K562 (cell line): ENCODE data around the gene CUL2. TPM values are rescaled to one million over a fixed set of nuclear protein-coding genes. Genes with fewer than 3 reads are reported as not detected.

Experiments used
- COPS2 ChIP-seq: fragments of 450-650 bp; conservative IDR thresholded peaks from 2 replicates; pipeline ENCODE4 v1.6.1; 2016; ENCODE audit warnings: mild to moderate bottlenecking, moderate library complexity
- CSDE1 ChIP-seq, 2 experiments: fragments of 450-650 bp; IDR thresholded peaks; 2 replicates each; pipeline ENCODE4 v1.6.1; 2016; ENCODE audit warnings: mild to moderate bottlenecking in 1 of 2
- EGR1 ChIP-seq: fragments of 450-650 bp; conservative IDR thresholded peaks from 2 replicates; pipeline ENCODE4 v1.6.1; 2017; ENCODE audit warnings: mild to moderate bottlenecking
- FOXA1 ChIP-seq: fragments of 450-650 bp; IDR thresholded peaks from 2 replicates; pipeline ENCODE4 v1.6.1; 2016; ENCODE audit warnings: mild to moderate bottlenecking, borderline replicate concordance
- FUS ChIP-seq: fragments of 200-400 bp; formaldehyde crosslinking; optimal IDR thresholded peaks from 2 replicates; pipeline ENCODE3; 2017; ENCODE audit warnings: low read depth, low read length
- GATAD2B ChIP-seq: fragments of 450-650 bp; IDR thresholded peaks from 2 replicates; pipeline ENCODE4 v1.6.1; 2017; ENCODE audit warnings: mild to moderate bottlenecking, borderline replicate concordance
- HIVEP1 ChIP-seq: fragments of 250-450 bp; sonication (Bioruptor Pico); IDR thresholded peaks from 2 replicates; pipeline ENCODE4 v1.4.0; 2020; ENCODE audit warnings: mild to moderate bottlenecking
- JUNB ChIP-seq: fragments of 450-650 bp; formaldehyde crosslinking; conservative IDR thresholded peaks from 2 replicates; pipeline ENCODE4 v1.4.0; 2020; ENCODE audit warnings: mild to moderate bottlenecking
- KDM5B ChIP-seq: fragments of 200-600 bp; sonication (generic); IDR thresholded peaks from 2 replicates; pipeline ENCODE4 v1.6.1; 2012; ENCODE audit warnings: low read depth, mild to moderate bottlenecking, moderate library complexity, low read length, control low read depth, inconsistent platforms; ENCODE audit not compliant: insufficient replicate concordance
- KLF1 ChIP-seq: fragments of 450-650 bp; IDR thresholded peaks from 2 replicates; pipeline ENCODE4 v1.6.1; 2016; ENCODE audit warnings: missing genetic modification characterization, missing compliant biosample characterization
- MIER1 ChIP-seq: fragments of 450-650 bp; IDR thresholded peaks from 2 replicates; pipeline ENCODE4 v1.6.1; 2016; ENCODE audit warnings: antibody characterized with exemption, mild to moderate bottlenecking, low read depth
- POU5F1 ChIP-seq: fragments of 150-350 bp; IDR thresholded peaks from 2 replicates; pipeline ENCODE4 v1.6.1; 2014; ENCODE audit warnings: borderline replicate concordance, low read length, low read depth, mild to moderate bottlenecking; ENCODE audit not compliant: partially characterized antibody
- RBBP5 ChIP-seq: fragments of 200-600 bp; sonication (generic); IDR thresholded peaks from 2 replicates; pipeline ENCODE4 v1.6.1; 2012; ENCODE audit warnings: borderline replicate concordance, mild to moderate bottlenecking, low read length, control low read depth, inconsistent platforms; ENCODE audit not compliant: insufficient read depth, poor library complexity, severe bottlenecking
- SETDB1 ChIP-seq: IDR thresholded peaks from one replicate; pipeline ENCODE4 v1.6.1; 2012; ENCODE audit warnings: low read length, control low read depth, inconsistent platforms
- TAF7 ChIP-seq: fragments of 450-650 bp; IDR thresholded peaks from 2 replicates; pipeline ENCODE4 v1.6.1; 2016; ENCODE audit warnings: missing genetic modification characterization, missing compliant biosample characterization
- XRCC4 ChIP-seq: IDR thresholded peaks from one replicate; pipeline ENCODE4 v1.6.1; 2011; ENCODE audit not compliant: insufficient read depth, insufficient read length; ENCODE audit errors: extremely low read depth
- YY1 ChIP-seq, 3 experiments: IDR thresholded peaks; 2 replicates each; pipeline ENCODE4 v1.6.1; 2011; ENCODE audit warnings: low read length in 2 of 3, mild to moderate bottlenecking in 2 of 3, moderate library complexity in 2 of 3, borderline replicate concordance in 1 of 3, control low read depth in 1 of 3, low read depth in 1 of 3; ENCODE audit not compliant: insufficient read depth in 3 of 3, insufficient replicate concordance in 2 of 3, control insufficient read depth in 1 of 3, insufficient read length in 1 of 3; ENCODE audit errors: extremely low read depth in 1 of 3
- ZNF133 ChIP-seq: fragments of 250-450 bp; sonication (Bioruptor Pico); IDR thresholded peaks from 2 replicates; pipeline ENCODE4 v1.4.0; 2020; ENCODE audit warnings: mild to moderate bottlenecking
- ZNF316 ChIP-seq: fragments of 450-650 bp; IDR thresholded peaks from 2 replicates; pipeline ENCODE4 v1.6.1; 2016
- ZNF324 ChIP-seq: fragments of 250-450 bp; sonication (Bioruptor Pico); IDR thresholded peaks from 2 replicates; pipeline ENCODE4 v1.4.0; 2020; ENCODE audit warnings: mild to moderate bottlenecking
- ZNF431 ChIP-seq: sonication (generic); formaldehyde crosslinking; IDR thresholded peaks from 2 replicates; pipeline ENCODE4 v1.8.0; 2022; ENCODE audit warnings: mild to moderate bottlenecking, missing genetic modification reagents
- ZNF444 ChIP-seq: fragments of 250-450 bp; sonication (Bioruptor Pico); IDR thresholded peaks from 2 replicates; pipeline ENCODE4 v1.4.0; 2020; ENCODE audit warnings: mild to moderate bottlenecking, moderate library complexity
- ZNF75A ChIP-seq: fragments of 450-650 bp; formaldehyde crosslinking; IDR thresholded peaks from 2 replicates; pipeline ENCODE4 v1.4.0; 2020; ENCODE audit warnings: mild to moderate bottlenecking
- ZNF76 ChIP-seq: fragments of 250-450 bp; sonication (Bioruptor Pico); IDR thresholded peaks from 2 replicates; pipeline ENCODE4 v1.4.0; 2020; ENCODE audit warnings: mild to moderate bottlenecking, moderate library complexity, borderline replicate concordance
- polyA plus RNA-seq, 8 experiments: library from polyadenylated mRNA; depleted of rRNA in 4 of 8; stranded (reverse) in 5 of 8; unstranded in 3 of 8; fragments of >200 nt; fragmentation: Nextera tagmentation in 2 of 8; fragmentation: Illumina TruSeq in 1 of 8; extraction: Ambion mirVana in 2 of 8; extraction: Trizol in 1 of 8; gene quantifications; 2 replicates each; pipeline versions ENCODE4 v1.2.1 to v1.2.3, GENCODE V29; 2011 to 2014; ENCODE audit warnings: inconsistent platforms in 1 of 8, missing spikeins in 1 of 8
- total RNA-seq, 7 experiments: library from RNA; depleted of rRNA in 6 of 7; stranded (reverse); fragments of >200 nt in 6 of 7; fragmentation: Illumina TruSeq in 2 of 7; extraction: Trizol in 2 of 7; gene quantifications; 2 replicates each; pipeline versions ENCODE4 v1.2.1 to v1.2.3, GENCODE V29; 2011 to 2021; ENCODE audit warnings: low replicate concordance in 1 of 7
- TF ChIP-seq, protein P1 (sequence below), 2 experiments: fragments of 200-800 bp in 1 of 2; sonication (Bioruptor generic) in 1 of 2; sonication (generic) in 1 of 2; formaldehyde crosslinking in 1 of 2; IDR thresholded peaks in 1 of 2; conservative IDR thresholded peaks in 1 of 2; 2 replicates each; pipeline versions ENCODE4 v1.5.0 to v1.6.1; 2016 to 2020; ENCODE audit warnings: missing compliant biosample characterization in 1 of 2, missing genetic modification characterization in 1 of 2, missing genetic modification reagents in 1 of 2
- TF ChIP-seq, protein P2 (sequence below): IDR thresholded peaks from 2 replicates; pipeline ENCODE4 v1.6.1; 2011; ENCODE audit warnings: borderline replicate concordance, low read depth, mild to moderate bottlenecking, moderate library complexity, low read length; ENCODE audit not compliant: insufficient read depth, poor library complexity, severe bottlenecking

CUL2 gene
- total and polyA plus RNA-seq, 9 of the 15 experiments (the other 6 are each of a cell fraction or from before 2014, with no cell fraction given) = 17.3 to 46.3 (median 41.2) TPM

DNA sequence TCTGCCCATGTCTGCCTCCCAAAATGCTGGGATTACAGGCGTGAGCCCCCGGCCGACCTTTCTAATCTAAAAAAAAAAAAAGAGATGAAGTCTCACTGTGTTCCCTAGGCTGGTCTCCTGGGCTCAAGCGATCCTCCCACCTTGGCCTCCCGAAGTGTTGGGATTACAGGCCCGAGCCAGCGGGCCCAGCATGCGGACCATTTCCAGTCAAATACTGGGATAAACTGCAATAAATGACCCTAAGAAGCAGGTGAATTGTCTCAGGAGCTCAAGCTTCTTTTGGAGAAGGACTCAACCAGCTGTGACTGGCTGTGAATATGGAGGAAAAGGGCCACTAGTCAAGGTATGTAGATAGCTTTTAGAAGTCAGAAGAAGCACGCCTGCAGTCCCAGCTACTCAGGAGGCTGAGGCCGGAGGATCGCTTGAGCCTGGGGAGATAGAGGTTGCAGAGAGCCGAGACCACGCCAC, 36.0 kb upstream of the CUL2 start (continued):
- TF ChIP-seq CSDE1 (IDR thresholded peaks at IDR 0.05) (0 out of 4 replicates have a peak, but pooled peaks of 1 of the 2 experiments have one; percentile 19), FUS (no peak), TAF7 (no peak), ZNF76 (CRISPR knock-in tag) (0 out of 2 replicates have a peak, but pooled peaks have one; percentile 83), POU5F1 (no peak), GATAD2B (no peak), FOXA1 (no peak), MIER1 (no peak), EGR1 (no peak), ZNF431 (CRISPR knock-in tag) (no peak), YY1 (IDR thresholded peaks at IDR 0.05; ENCODE audit: borderline replicate concordance in 1 of 3, control insufficient read depth in 1 of 3, extremely low read depth in 1 of 3, insufficient read depth in 3 of 3, insufficient read length in 1 of 3, insufficient replicate concordance in 2 of 3, low read depth in 1 of 3, low read length in 2 of 3) (no peak), SETDB1 (no peak), ZNF444 (CRISPR knock-in tag) (no peak), KLF1 (tag) (no peak), COPS2 (no peak), KDM5B (peak; percentile 15), JUNB (CRISPR knock-in tag) (0 out of 2 replicates have a peak, but pooled peaks have one; percentile 11), ZNF133 (CRISPR knock-in tag) (no peak), ZNF75A (CRISPR knock-in tag) (no peak), XRCC4 (no peak), ZNF324 (CRISPR knock-in tag) (0 out of 2 replicates have a peak, but pooled peaks have one; percentile 20), HIVEP1 (CRISPR knock-in tag) (no peak), ZNF316 (no peak), RBBP5 (no peak)
- TF ChIP-seq, protein P1, sequence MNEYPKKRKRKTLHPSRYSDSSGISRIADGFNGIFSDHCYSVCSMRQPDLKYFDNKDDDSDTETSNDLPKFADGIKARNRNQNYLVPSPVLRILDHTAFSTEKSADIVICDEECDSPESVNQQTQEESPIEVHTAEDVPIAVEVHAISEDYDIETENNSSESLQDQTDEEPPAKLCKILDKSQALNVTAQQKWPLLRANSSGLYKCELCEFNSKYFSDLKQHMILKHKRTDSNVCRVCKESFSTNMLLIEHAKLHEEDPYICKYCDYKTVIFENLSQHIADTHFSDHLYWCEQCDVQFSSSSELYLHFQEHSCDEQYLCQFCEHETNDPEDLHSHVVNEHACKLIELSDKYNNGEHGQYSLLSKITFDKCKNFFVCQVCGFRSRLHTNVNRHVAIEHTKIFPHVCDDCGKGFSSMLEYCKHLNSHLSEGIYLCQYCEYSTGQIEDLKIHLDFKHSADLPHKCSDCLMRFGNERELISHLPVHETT (CRISPR knock-in tag; conservative IDR thresholded peaks at IDR 0.05 in 1 of 2, IDR thresholded peaks at IDR 0.05 in 1 of 2) = no peak
- TF ChIP-seq, protein P2, sequence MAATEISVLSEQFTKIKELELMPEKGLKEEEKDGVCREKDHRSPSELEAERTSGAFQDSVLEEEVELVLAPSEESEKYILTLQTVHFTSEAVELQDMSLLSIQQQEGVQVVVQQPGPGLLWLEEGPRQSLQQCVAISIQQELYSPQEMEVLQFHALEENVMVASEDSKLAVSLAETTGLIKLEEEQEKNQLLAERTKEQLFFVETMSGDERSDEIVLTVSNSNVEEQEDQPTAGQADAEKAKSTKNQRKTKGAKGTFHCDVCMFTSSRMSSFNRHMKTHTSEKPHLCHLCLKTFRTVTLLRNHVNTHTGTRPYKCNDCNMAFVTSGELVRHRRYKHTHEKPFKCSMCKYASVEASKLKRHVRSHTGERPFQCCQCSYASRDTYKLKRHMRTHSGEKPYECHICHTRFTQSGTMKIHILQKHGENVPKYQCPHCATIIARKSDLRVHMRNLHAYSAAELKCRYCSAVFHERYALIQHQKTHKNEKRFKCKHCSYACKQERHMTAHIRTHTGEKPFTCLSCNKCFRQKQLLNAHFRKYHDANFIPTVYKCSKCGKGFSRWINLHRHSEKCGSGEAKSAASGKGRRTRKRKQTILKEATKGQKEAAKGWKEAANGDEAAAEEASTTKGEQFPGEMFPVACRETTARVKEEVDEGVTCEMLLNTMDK = no peak
